ENCODE data around the gene APOA1.

Gene APOA1

GRCh38 chr11:116833816-116834534 lies 3.4 kb downstream of the APOA1 start:
- DNase-seq (ENCODE audit: low spot score), result no peak

- DNase-seq (ENCODE audit: low spot score), result no peak
Observed at GRCh38 chr11:116833491-116833815, 4.0 kb downstream of the APOA1 start.

- DNase-seq (ENCODE audit: low spot score), result no peak
Observed at GRCh38 chr11:116832350-116833290, 4.8 kb downstream of the APOA1 start.

DNA sequence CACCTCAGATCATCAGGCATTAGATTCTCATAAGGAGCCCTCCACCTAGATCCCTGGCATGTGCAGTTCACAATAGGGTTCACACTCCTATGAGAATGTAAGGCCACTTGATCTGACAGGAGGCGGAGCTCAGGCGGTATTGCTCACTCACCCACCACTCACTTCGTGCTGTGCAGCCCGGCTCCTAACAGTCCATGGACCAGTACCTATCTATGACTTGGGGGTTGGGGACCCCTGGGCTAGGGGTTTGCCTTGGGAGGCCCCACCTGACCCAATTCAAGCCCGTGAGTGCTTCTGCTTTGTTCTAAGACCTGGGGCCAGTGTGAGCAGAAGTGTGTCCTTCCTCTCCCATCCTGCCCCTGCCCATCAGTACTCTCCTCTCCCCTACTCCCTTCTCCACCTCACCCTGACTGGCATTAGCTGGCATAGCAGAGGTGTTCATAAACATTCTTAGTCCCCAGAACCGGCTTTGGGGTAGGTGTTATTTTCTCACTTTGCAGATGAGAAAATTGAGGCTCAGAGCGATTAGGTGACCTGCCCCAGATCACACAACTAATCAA lies 5.6 kb downstream of the APOA1 start:
- DNase-seq (ENCODE audit: low spot score), result no peak

- DNase-seq (ENCODE audit: low spot score), result no peak
Observed at GRCh38 chr11:116830184-116830912, 7.1 kb downstream of the APOA1 start.

DNA sequence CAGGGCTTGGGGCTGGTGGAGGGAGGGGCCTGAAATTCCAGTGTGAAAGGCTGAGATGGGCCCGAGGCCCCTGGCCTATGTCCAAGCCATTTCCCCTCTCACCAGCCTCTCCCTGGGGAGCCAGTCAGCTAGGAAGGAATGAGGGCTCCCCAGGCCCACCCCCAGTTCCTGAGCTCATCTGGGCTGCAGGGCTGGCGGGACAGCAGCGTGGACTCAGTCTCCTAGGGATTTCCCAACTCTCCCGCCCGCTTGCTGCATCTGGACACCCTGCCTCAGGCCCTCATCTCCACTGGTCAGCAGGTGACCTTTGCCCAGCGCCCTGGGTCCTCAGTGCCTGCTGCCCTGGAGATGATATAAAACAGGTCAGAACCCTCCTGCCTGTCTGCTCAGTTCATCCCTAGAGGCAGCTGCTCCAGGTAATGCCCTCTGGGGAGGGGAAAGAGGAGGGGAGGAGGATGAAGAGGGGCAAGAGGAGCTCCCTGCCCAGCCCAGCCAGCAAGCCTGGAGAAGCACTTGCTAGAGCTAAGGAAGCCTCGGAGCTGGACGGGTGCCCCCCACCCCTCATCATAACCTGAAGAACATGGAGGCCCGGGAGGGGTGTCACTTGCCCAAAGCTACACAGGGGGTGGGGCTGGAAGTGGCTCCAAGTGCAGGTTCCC lies 7.8 kb downstream of the APOA1 start, which contains the start of gene APOC3:
Gene APOC3 (plus strand): TSS at position 383 of the 659 bp plus-strand sequence. CDS start 676 bp downstream, outside the sequence.
- no peak for DNase-seq (ENCODE audit: low spot score)

DNA sequence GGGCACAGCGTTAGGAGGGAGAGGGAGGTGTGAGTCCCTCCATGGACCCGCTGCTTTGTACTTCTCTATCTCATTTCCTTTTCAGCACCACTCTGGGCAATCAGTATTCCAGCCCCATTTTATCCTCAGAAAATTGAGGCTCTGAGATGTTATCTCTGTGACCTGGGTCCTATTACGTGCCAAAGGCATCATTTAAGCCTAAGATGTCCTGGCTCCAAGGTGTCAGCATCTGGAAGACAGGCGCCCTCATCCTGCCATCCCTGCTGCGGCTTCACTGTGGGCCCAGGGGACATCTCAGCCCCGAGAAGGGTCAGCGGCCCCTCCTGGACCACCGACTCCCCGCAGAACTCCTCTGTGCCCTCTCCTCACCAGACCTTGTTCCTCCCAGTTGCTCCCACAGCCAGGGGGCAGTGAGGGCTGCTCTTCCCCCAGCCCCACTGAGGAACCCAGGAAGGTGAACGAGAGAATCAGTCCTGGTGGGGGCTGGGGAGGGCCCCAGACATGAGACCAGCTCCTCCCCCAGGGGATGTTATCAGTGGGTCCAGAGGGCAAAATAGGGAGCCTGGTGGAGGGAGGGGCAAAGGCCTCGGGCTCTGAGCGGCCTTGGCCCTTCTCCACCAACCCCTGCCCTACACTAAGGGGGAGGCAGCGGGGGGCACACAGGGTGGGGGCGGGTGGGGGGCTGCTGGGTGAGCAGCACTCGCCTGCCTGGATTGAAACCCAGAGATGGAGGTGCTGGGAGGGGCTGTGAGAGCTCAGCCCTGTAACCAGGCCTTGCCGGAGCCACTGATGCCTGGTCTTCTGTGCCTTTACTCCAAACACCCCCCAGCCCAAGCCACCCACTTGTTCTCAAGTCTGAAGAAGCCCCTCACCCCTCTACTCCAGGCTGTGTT lies 8.5 kb downstream of the APOA1 start:
- no peak for DNase-seq (ENCODE audit: low spot score)

DNA sequence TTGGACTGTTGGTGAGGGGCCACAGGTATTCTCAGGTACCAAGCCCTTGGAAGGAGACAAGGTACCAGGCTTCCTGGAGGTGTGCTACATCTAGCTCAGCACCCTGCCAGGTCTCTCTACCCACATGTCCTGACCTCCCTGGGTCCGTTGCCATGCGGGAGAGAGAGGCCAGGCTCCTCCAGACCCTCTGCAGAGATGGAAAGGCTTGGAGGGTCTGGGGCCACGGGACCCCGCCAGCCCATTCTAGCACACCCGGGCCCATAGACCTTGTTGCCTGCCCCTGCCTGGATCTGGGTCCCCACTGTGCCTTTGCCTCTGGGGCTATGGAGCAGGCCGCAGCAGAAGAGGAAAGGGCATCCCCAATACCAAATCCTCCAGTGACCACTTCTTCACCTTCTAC lies 10.0 kb downstream of the APOA1 start:
- no peak for DNase-seq (ENCODE audit: low spot score)

DNA sequence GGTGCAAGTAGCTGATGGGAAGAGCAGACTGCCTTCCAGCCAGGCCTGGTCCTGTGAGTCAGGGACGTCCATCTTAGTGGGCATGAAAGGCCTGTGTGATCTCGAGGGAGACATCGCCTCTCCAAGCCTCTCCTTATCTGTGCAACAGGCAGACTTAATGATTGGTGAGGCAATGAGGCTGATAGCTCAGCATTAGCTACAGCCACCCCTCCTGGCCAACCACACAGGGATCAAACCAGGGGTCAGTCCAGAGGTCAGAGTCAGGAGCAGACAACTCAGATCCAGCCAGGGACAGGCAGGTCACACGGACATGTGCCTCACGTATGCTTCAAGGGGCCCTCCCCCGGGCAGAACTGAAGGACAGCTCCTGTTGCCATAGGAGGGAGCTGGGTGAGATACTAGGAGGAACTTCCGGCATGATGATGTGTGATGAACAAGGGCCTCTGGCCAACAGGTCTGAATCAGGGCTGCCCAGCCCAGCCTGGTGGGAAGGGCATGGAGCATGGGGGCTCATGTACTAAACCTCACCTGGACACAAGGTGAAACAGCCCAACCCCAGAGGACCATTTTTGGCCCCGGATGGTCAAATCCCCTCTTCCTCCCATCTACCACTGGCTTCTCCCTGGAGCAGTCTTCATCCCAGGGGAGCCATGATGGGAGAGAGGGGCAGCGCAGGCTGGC lies 10.5 kb downstream of the APOA1 start:
- no peak for DNase-seq (ENCODE audit: low spot score)

DNA sequence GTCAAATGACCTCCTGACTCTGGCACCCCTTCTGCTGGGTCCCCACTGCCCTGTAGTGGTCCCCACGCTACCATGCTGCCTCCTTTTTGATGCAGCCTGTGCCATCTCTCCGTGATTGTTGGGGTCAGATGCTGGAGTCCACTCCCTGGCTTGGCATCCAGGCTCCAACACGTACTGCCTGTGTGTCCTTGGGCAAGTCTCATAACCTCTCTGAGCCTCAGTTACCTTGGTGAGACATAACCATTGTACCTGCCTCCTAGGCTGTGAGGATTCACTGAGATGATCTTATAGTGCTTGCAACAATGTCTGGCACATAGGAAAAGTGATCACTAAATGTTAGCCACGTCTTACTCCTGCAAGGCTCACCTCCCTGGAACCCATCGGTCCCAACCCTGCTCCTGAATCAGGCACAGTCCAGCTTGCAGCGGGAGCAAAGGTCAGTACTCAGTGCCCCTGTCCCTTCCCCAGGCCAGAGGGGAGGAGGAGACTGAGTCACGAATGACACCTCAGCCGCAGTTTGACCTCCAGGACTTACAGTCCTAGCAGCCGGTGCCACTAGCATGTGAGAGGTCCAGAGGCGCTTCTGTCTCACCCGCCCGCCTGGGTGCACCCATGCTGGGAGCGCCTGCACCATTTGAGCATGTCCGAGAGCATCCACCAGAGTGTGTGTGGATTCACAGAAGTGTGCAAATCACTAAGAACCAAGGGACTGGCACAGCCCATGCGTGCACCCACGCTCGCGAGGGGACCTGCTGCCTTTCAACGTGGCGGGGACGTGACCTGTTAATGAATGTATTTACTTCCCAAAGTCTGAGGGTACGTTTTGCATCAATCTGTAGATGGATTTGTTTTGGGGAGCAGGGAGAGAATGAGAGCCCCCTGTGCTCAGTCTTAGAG lies 11.3 kb downstream of the APOA1 start:
- no peak for DNase-seq (ENCODE audit: low spot score)

- DNase-seq (ENCODE audit: low spot score), result no peak
Observed at GRCh38 chr11:116825434-116825833, 12.0 kb downstream of the APOA1 start.

- DNase-seq (ENCODE audit: low spot score), result no peak
Observed at GRCh38 chr11:116823031-116823843, 14.2 kb downstream of the APOA1 start, which contains the start of gene APOA4. TSS of gene APOA4 (minus strand) at chr11:116823304. CDS start at chr11:116823191, 113 bp downstream.

DNA sequence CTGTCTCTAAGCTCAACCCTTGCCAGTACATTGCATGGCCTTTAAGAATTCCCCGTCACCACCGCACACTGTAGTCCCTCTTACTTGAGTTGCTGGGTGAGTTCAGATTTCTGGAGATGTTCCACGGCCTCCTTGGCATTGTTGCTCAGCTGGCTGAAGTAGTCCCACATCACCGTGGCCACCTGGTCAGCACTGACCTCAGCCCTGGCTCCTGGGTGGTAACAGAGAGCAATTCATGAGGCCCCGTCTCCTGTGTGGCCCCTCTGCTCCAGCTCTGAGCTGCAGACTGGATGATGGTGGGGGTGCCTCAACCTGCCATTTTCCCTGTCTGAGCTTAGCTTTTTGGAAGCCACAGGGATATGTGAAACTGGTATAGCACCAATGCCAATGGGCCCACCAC lies 14.8 kb downstream of the APOA1 start:
- no peak for DNase-seq (ENCODE audit: low spot score)

DNA sequence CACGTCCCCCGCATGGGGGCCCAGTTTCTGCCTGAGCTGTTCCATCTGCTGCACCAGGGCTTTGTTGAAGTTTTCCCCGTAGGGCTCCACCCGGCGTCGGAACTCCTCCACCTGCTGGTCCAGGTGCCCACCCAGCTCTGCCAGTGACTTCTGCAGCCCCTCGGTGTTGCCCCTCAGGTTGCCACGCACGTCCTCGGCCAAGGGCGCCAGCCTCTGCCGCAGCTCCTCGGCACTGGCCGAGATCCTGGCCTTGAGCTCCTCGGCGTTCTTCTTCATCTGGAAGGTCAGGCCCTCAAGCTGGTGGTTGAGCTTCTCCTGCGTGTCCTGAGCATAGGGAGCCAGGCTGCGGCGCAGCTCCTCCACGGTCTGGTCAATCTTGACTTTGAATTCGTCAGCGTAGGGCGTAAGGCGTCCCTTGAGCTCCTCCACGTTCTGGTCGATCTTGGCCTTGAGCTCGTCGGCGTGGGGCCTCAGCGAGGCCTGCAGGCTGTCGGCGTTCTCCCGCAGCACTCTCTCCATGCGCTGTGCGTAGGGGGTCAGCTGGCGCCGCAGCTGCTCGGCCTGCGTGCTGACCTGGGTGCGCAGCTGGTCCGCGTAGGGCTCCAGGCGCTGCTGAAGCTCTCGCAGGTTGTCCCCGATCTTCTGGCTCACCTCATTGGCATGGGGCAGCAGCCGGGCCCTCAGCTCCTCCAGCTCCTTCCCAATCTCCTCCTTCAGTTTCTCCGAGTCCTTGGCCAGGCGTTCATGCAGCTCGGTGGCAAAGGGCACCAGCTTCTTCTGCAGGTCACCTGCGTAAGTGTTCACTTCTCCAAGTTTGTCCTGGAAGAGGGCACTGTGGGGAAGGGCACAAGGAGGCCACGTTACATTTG lies 16.1 kb downstream of the APOA1 start:
- DNase-seq (ENCODE audit: low spot score), result no peak

- no peak for DNase-seq (ENCODE audit: low spot score)
Observed at GRCh38 chr11:116819049-116819448, 18.4 kb downstream of the APOA1 start.

DNA sequence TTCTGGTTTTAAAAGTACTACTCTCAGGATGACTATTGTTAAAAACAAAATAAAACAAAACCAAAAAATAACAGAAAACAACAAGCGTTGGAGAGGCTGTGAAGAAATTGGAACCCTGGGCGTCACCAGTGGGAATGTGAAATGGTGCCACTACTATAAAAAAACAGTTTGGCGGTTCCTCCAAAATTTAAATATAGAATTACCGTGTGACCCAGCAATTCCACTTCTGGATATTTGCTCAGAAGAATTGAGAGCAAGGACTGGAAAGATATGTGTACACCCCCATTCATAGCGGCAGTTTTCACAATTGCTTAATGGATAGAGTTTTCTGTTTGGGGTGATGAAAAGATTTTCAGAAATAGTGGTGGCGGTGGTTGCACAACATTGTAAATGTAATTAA lies 22.9 kb downstream of the APOA1 start:
- DNase-seq (ENCODE audit: low spot score), result no peak

All from germinal center (tissue), 1 donor.